HG03558 (cell line): ENCODE data around the gene RNASEH2A.

Experiments used
- ATAC-seq: cut with Tn5 transposase; IDR thresholded peaks from one replicate; pipeline ENCODE4 v1.9.1; 2021; ENCODE audit warnings: moderate number of reproducible peaks; ENCODE audit not compliant: unreplicated experiment; ENCODE audit errors: extremely low read depth

The RNASEH2A gene

GRCh38 chr19:12847159-12848139 lies 41.1 kb downstream of the RNASEH2A start:
- no peak for ATAC-seq

- no peak for ATAC-seq
These were observed 50.3 kb downstream of the RNASEH2A start for GRCh38 chr19:12856653-12857052.

- ATAC-seq = no peak
These were observed 51.9 kb downstream of the RNASEH2A start for GRCh38 chr19:12858041-12858928.

- no peak for ATAC-seq
These were observed 53.2 kb downstream of the RNASEH2A start for GRCh38 chr19:12859546-12859945.
